Loucy (cell line): ENCODE measurements around the gene TIAM1.

Experiments used
- H2AFZ ChIP-seq: fragments of 200-600 bp; sonication (generic); 2 replicates; pipeline ENCODE4 v1.6.0; 2016; ENCODE audit warnings: antibody characterized with exemption, mild to moderate bottlenecking, low read length, moderate library complexity
- H3F3A ChIP-seq: fragments of 200-600 bp; 2 replicates; pipeline ENCODE4 v1.6.0; 2016; ENCODE audit warnings: antibody characterized with exemption, low read depth, mild to moderate bottlenecking
- H3K27me3 ChIP-seq: fragments of 200-600 bp; sonication (generic); 2 replicates; pipeline ENCODE4 v1.6.1; 2014; ENCODE audit warnings: low read length, mild to moderate bottlenecking; ENCODE audit not compliant: insufficient read depth, poor library complexity, severe bottlenecking
- H3K36me3 ChIP-seq: fragments of 200-600 bp; sonication (generic); 2 replicates; pipeline ENCODE4 v1.6.1; 2016; ENCODE audit warnings: low read length; ENCODE audit not compliant: insufficient read depth
- H3K4me1 ChIP-seq: fragments of 200-600 bp; sonication (generic); 2 replicates; pipeline ENCODE4 v1.5.1; 2014; ENCODE audit warnings: low read length, mild to moderate bottlenecking; ENCODE audit not compliant: insufficient read depth, poor library complexity, severe bottlenecking
- H3K4me2 ChIP-seq: fragments of 200-600 bp; sonication (generic); 2 replicates; pipeline ENCODE4 v1.6.0; 2014; ENCODE audit warnings: antibody characterized with exemption, low read length, low read depth, mild to moderate bottlenecking; ENCODE audit not compliant: poor library complexity, severe bottlenecking
- H3K4me3 ChIP-seq: fragments of 200-600 bp; sonication (generic); 2 replicates; pipeline ENCODE4 v1.5.1; 2014; ENCODE audit warnings: low read length, mild to moderate bottlenecking, mixed read lengths; ENCODE audit not compliant: poor library complexity, severe bottlenecking
- H3K79me2 ChIP-seq: fragments of 200-600 bp; sonication (generic); 2 replicates; pipeline ENCODE4 v1.6.1; 2014; ENCODE audit warnings: low read length; ENCODE audit not compliant: insufficient read depth
- H3K9ac ChIP-seq: fragments of 200-600 bp; sonication (generic); 2 replicates; pipeline ENCODE4 v1.6.0; 2014; ENCODE audit warnings: mild to moderate bottlenecking, low read depth, low read length, moderate library complexity; ENCODE audit not compliant: poor library complexity, severe bottlenecking
- H3K9me2 ChIP-seq: fragments of 200-600 bp; sonication (generic); replicated peaks from 2 replicates; pipeline ENCODE4 v1.6.1; 2016; ENCODE audit warnings: low read depth, low read length, mixed read lengths
- H3K9me3 ChIP-seq: fragments of 200-600 bp; sonication (generic); 2 replicates; pipeline ENCODE4 v1.6.1; 2014; ENCODE audit warnings: mild to moderate bottlenecking, antibody characterized with exemption, low read length, low read depth; ENCODE audit not compliant: insufficient read depth
- H4K20me1 ChIP-seq: fragments of 200-600 bp; sonication (generic); 2 replicates; pipeline ENCODE4 v1.6.0; 2014; ENCODE audit warnings: antibody characterized with exemption, low read length, mild to moderate bottlenecking; ENCODE audit not compliant: insufficient read depth, poor library complexity, severe bottlenecking
- EZH2phosphoT487 ChIP-seq: fragments of 200-600 bp; IDR thresholded peaks from 2 replicates; pipeline ENCODE4 v1.6.1; 2018; ENCODE audit warnings: antibody characterized with exemption, mild to moderate bottlenecking, moderate library complexity, borderline replicate concordance
- TF ChIP-seq, protein P1 (sequence below): fragments of 200-600 bp; sonication (generic); conservative IDR thresholded peaks from 2 replicates; pipeline ENCODE4 v1.5.1; 2014; ENCODE audit warnings: mild to moderate bottlenecking, antibody characterized with exemption, low read length

TIAM1 gene

DNA sequence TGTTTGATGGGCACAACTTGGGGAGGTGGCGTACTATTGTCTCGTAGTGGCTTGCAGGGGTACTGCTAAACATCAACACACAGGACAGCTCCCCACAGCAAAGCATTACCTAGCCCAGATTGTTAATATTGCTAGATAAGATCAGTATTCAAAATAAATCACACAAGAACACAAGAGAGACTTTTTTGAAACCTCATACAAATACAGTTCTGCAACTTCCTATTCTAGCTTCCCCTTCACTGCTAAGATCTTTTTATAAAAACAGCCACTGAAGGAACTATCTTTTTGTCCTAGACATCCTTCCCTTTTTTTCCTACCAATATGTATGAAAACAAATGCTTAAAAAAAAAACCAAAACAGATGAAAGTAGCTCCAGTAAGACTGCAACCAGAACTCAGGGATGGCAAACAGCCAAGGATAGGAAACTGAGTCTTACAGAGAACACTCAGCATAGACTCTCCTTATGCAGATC lies 167.9 kb downstream of the TIAM1 start:
- H3K4me2 ChIP-seq, result no peak overlapping the region
- peaks cover 24% of the 10 kb centered on the region for H3K4me1 ChIP-seq
- no peaks in the 10 kb centered on the region for H3K79me2 ChIP-seq
- no peaks in the 10 kb centered on the region for H3K36me3 ChIP-seq
- no peak overlapping the region for H2AFZ ChIP-seq
- H3F3A ChIP-seq, result no peaks in the 10 kb centered on the region
- H3K9me2 ChIP-seq, result no peaks in the 10 kb centered on the region
- H4K20me1 ChIP-seq, result no peaks in the 10 kb centered on the region
- no peak overlapping the region for H3K4me3 ChIP-seq
- H3K9me3 ChIP-seq, result no peaks in the 10 kb centered on the region
- TF ChIP-seq, protein P1, sequence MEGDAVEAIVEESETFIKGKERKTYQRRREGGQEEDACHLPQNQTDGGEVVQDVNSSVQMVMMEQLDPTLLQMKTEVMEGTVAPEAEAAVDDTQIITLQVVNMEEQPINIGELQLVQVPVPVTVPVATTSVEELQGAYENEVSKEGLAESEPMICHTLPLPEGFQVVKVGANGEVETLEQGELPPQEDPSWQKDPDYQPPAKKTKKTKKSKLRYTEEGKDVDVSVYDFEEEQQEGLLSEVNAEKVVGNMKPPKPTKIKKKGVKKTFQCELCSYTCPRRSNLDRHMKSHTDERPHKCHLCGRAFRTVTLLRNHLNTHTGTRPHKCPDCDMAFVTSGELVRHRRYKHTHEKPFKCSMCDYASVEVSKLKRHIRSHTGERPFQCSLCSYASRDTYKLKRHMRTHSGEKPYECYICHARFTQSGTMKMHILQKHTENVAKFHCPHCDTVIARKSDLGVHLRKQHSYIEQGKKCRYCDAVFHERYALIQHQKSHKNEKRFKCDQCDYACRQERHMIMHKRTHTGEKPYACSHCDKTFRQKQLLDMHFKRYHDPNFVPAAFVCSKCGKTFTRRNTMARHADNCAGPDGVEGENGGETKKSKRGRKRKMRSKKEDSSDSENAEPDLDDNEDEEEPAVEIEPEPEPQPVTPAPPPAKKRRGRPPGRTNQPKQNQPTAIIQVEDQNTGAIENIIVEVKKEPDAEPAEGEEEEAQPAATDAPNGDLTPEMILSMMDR, result no peak
- TF ChIP-seq EZH2phosphoT487, result no peak
- H3K27me3 ChIP-seq, result no peaks in the 10 kb centered on the region
- H3K9ac ChIP-seq, result no peak overlapping the region

DNA sequence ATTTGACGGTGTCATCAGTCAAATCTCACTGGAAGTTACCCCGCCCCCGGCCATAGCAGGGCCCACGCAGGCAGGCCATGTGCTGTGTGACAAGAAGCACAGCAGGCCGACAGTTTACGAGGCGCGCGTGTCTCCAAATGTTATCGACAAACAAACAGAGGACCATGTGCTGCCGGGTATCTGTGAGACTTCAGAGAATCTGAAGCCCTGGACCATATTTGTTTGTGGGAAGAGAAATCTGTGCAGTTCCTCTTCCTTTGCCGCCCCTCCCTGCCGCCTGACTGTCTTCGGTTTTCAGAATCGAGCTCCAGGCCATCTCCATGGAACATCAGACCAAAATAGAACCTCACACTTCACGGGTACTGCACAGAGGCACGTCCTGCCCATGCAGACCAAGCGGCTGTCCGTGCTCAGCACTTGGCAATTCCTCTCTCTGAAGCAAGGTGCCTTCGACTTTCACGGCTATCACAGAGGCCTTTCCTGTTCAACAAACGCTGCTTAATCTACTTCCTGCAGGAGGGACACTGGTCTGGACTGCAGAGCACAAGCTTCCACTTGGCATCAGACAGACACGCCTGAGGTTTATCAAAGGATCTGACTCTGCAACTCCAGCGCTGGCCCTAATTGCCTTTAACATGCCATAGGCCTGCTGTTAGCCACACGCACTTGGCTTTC lies 170.0 kb downstream of the TIAM1 start:
- Histone ChIP-seq H3F3A (no peaks in the 10 kb centered on the region), H2AFZ (no peak overlapping the region), H3K4me1 (peaks cover 22% of the 10 kb centered on the region), H3K36me3 (no peaks in the 10 kb centered on the region), H4K20me1 (no peaks in the 10 kb centered on the region), H3K4me3 (no peak overlapping the region), H3K9me2 (no peaks in the 10 kb centered on the region), H3K9ac (no peak overlapping the region), H3K79me2 (no peaks in the 10 kb centered on the region), H3K27me3 (no peaks in the 10 kb centered on the region), H3K9me3 (no peaks in the 10 kb centered on the region), H3K4me2 (peak overlapping the region; percentile 24)
- TF ChIP-seq, protein P1, result no peak
- no peak for TF ChIP-seq EZH2phosphoT487

DNA sequence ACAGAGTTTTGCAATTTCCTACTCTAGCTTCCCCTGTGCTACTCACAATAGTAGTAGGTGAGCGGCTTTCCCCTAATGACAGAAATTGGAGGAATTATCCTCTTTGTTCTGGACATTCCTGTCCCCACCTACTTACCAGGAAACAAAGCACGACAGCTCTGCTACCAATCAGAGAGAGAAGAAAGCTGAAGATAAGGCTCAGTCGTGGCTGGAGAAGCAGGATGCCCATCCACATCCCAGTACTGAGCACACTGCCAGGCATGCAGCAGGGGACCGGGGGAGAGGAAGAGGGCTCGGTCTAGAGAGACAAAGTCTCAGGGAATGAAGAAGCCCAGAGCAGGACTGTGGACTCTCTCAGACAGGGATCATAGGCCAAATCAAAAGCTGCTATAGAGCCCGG lies 171.7 kb downstream of the TIAM1 start:
- H3F3A ChIP-seq, result no peaks in the 10 kb centered on the region
- no peak overlapping the region for H2AFZ ChIP-seq
- TF ChIP-seq EZH2phosphoT487, result no peak
- TF ChIP-seq, protein P1, result no peak
- H3K36me3 ChIP-seq, result no peaks in the 10 kb centered on the region
- H3K79me2 ChIP-seq, result no peaks in the 10 kb centered on the region
- H4K20me1 ChIP-seq, result no peaks in the 10 kb centered on the region
- H3K4me1 ChIP-seq, result peaks cover 18% of the 10 kb centered on the region
- no peaks in the 10 kb centered on the region for H3K27me3 ChIP-seq
- no peaks in the 10 kb centered on the region for H3K9me2 ChIP-seq
- H3K4me3 ChIP-seq, result no peak overlapping the region
- no peaks in the 10 kb centered on the region for H3K9me3 ChIP-seq
- no peak overlapping the region for H3K9ac ChIP-seq
- no peak overlapping the region for H3K4me2 ChIP-seq
